GM23248 (cell line): ENCODE data around the gene KIF3A.

ENCODE experiments used
- EZH2 ChIP-seq: fragments of 200-600 bp; sonication (generic); IDR thresholded peaks from 2 replicates; pipeline ENCODE4 v1.6.1; 2018; ENCODE audit warnings: antibody characterized with exemption, mild to moderate bottlenecking; ENCODE audit not compliant: insufficient read depth, poor library complexity, severe bottlenecking
- EZH2phosphoT487 ChIP-seq: fragments of 200-600 bp; sonication (generic); IDR thresholded peaks from 2 replicates; pipeline ENCODE4 v1.6.1; 2018; ENCODE audit warnings: antibody characterized with exemption, moderate library complexity, mild to moderate bottlenecking, low read depth; ENCODE audit not compliant: insufficient read depth

DNA sequence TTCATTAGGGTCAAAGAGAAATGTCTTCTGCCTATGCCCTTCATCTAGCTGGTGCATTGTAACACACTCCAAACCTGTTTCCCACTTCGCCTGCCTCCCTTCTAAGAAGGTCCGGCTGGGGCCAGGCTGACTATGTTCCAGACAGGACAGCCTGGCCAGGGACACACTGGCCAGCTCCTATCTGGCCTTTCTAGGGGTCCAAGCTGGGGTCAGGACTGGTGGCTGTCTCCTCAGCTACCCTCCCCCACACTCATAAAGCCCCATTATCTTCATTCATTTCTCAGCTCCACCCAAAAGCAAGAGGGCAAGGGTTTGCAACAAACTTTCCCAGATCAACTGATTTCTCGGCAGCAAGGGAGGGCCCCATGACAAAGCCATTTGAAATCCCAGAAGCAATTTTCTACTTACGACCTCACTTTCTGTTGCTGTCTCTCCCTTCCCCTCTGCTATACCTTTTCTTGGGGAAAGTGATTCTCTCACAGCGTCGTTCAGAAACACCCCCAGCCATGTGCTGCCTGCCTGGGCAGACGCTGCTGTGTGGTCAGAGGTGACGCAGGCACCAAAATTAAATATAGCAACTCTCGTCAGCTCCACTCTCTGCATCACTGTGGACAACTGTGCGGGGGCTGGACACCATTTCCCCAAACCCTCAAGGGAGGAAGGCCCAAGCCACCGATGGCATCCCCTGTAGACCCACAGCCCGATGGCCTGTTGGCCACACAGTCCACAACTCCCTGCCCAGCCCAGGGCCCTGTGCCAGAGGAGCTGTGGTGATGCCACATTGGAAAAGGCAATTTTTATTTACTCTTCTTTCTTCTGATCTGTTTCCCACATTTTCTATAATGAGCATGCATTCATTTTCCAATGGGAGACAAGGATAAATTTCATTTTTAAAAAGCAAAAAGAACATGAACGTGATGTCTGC lies 73.3 kb downstream of the KIF3A start:
- no peak for TF ChIP-seq EZH2
- no peak for TF ChIP-seq EZH2phosphoT487
